Measurements from ENCODE around the gene PROCA1. TPM values are rescaled to one million over a fixed set of nuclear protein-coding genes. Genes with fewer than 3 reads are reported as not detected.

The PROCA1 gene
- total and polyA plus RNA-seq, 2 of the 8 experiments (the other 6 are each of a cell fraction or from before 2014, with no cell fraction given), result 21.2 to 26.3 TPM

GRCh38 chr17:28682655-28683054 lies 29.0 kb downstream of the PROCA1 start (continued):
- TF ChIP-seq, protein P1, sequence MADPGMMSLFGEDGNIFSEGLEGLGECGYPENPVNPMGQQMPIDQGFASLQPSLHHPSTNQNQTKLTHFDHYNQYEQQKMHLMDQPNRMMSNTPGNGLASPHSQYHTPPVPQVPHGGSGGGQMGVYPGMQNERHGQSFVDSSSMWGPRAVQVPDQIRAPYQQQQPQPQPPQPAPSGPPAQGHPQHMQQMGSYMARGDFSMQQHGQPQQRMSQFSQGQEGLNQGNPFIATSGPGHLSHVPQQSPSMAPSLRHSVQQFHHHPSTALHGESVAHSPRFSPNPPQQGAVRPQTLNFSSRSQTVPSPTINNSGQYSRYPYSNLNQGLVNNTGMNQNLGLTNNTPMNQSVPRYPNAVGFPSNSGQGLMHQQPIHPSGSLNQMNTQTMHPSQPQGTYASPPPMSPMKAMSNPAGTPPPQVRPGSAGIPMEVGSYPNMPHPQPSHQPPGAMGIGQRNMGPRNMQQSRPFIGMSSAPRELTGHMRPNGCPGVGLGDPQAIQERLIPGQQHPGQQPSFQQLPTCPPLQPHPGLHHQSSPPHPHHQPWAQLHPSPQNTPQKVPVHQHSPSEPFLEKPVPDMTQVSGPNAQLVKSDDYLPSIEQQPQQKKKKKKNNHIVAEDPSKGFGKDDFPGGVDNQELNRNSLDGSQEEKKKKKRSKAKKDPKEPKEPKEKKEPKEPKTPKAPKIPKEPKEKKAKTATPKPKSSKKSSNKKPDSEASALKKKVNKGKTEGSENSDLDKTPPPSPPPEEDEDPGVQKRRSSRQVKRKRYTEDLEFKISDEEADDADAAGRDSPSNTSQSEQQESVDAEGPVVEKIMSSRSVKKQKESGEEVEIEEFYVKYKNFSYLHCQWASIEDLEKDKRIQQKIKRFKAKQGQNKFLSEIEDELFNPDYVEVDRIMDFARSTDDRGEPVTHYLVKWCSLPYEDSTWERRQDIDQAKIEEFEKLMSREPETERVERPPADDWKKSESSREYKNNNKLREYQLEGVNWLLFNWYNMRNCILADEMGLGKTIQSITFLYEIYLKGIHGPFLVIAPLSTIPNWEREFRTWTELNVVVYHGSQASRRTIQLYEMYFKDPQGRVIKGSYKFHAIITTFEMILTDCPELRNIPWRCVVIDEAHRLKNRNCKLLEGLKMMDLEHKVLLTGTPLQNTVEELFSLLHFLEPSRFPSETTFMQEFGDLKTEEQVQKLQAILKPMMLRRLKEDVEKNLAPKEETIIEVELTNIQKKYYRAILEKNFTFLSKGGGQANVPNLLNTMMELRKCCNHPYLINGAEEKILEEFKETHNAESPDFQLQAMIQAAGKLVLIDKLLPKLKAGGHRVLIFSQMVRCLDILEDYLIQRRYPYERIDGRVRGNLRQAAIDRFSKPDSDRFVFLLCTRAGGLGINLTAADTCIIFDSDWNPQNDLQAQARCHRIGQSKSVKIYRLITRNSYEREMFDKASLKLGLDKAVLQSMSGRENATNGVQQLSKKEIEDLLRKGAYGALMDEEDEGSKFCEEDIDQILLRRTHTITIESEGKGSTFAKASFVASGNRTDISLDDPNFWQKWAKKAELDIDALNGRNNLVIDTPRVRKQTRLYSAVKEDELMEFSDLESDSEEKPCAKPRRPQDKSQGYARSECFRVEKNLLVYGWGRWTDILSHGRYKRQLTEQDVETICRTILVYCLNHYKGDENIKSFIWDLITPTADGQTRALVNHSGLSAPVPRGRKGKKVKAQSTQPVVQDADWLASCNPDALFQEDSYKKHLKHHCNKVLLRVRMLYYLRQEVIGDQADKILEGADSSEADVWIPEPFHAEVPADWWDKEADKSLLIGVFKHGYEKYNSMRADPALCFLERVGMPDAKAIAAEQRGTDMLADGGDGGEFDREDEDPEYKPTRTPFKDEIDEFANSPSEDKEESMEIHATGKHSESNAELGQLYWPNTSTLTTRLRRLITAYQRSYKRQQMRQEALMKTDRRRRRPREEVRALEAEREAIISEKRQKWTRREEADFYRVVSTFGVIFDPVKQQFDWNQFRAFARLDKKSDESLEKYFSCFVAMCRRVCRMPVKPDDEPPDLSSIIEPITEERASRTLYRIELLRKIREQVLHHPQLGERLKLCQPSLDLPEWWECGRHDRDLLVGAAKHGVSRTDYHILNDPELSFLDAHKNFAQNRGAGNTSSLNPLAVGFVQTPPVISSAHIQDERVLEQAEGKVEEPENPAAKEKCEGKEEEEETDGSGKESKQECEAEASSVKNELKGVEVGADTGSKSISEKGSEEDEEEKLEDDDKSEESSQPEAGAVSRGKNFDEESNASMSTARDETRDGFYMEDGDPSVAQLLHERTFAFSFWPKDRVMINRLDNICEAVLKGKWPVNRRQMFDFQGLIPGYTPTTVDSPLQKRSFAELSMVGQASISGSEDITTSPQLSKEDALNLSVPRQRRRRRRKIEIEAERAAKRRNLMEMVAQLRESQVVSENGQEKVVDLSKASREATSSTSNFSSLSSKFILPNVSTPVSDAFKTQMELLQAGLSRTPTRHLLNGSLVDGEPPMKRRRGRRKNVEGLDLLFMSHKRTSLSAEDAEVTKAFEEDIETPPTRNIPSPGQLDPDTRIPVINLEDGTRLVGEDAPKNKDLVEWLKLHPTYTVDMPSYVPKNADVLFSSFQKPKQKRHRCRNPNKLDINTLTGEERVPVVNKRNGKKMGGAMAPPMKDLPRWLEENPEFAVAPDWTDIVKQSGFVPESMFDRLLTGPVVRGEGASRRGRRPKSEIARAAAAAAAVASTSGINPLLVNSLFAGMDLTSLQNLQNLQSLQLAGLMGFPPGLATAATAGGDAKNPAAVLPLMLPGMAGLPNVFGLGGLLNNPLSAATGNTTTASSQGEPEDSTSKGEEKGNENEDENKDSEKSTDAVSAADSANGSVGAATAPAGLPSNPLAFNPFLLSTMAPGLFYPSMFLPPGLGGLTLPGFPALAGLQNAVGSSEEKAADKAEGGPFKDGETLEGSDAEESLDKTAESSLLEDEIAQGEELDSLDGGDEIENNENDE (IDR thresholded peaks at IDR 0.05; ENCODE audit: insufficient replicate concordance, low read length), result no peak
- TF ChIP-seq, protein P2, sequence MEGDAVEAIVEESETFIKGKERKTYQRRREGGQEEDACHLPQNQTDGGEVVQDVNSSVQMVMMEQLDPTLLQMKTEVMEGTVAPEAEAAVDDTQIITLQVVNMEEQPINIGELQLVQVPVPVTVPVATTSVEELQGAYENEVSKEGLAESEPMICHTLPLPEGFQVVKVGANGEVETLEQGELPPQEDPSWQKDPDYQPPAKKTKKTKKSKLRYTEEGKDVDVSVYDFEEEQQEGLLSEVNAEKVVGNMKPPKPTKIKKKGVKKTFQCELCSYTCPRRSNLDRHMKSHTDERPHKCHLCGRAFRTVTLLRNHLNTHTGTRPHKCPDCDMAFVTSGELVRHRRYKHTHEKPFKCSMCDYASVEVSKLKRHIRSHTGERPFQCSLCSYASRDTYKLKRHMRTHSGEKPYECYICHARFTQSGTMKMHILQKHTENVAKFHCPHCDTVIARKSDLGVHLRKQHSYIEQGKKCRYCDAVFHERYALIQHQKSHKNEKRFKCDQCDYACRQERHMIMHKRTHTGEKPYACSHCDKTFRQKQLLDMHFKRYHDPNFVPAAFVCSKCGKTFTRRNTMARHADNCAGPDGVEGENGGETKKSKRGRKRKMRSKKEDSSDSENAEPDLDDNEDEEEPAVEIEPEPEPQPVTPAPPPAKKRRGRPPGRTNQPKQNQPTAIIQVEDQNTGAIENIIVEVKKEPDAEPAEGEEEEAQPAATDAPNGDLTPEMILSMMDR (IDR thresholded peaks at IDR 0.05; ENCODE audit: control extremely low read depth in 1 of 3, insufficient read depth in 1 of 3, low read depth in 1 of 3, low read length in 3 of 3), result no peak
- TF ChIP-seq SIN3A (conservative IDR thresholded peaks at IDR 0.05 in 1 of 2, IDR thresholded peaks at IDR 0.05 in 1 of 2; ENCODE audit: low read depth in 1 of 2, low read length in 2 of 2), result no peak
